ENCODE data around the gene STC2.

Gene STC2

DNA sequence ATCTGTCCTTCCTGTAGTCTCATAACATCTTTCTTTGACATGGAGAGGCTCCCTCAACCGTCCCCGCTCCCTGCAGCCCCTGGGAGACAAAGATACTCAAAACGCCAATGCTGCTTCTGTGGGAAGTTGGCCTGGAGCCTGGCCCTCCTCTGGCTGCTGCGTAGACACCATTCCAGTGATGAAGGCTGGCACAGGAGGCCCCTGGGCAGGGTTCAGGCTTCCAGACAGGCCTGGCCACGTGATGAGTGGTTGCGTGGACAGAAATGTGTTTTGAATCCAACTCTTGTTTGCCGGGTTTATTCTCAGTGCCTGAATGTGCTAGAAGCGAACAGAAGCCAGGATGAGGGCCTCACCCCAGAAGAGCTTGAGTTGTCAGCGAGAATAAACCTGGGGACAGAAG is 50.0 kb downstream of the STC2 start:
- no peak overlapping the region for H3K27ac ChIP-seq (replicated peaks)
- DNase-seq (ENCODE audit: low read depth in 1 of 2, low spot score in 1 of 2), result no peak

GRCh38 chr5:173274771-173275170 is 53.4 kb downstream of the STC2 start:
- DNase-seq (ENCODE audit: low read depth in 1 of 2, low spot score in 1 of 2), result no peak
- no peak for TF ChIP-seq POLR2AphosphoS5 (IDR thresholded peaks at IDR 0.05; ENCODE audit: low read depth)
- Histone ChIP-seq H3K4me3 (replicated peaks; ENCODE audit: insufficient read depth, low read length) (no peak overlapping the region), H3K27me3 (ENCODE audit: insufficient read depth, poor library complexity, severe bottlenecking) (no peaks in the 10 kb centered on the region), H3K27ac (replicated peaks) (no peak overlapping the region)

More for the DNA sequence above, 50.0 kb downstream of the STC2 start:
- TF ChIP-seq CTCF (IDR thresholded peaks at IDR 0.05; ENCODE audit: insufficient read depth, low read length), result no peak
- no peak for TF ChIP-seq POLR2AphosphoS5 (IDR thresholded peaks at IDR 0.05; ENCODE audit: low read depth)
- no peak for TF ChIP-seq GABPA (IDR thresholded peaks at IDR 0.05; ENCODE audit: low read depth)
- TF ChIP-seq, protein P1, sequence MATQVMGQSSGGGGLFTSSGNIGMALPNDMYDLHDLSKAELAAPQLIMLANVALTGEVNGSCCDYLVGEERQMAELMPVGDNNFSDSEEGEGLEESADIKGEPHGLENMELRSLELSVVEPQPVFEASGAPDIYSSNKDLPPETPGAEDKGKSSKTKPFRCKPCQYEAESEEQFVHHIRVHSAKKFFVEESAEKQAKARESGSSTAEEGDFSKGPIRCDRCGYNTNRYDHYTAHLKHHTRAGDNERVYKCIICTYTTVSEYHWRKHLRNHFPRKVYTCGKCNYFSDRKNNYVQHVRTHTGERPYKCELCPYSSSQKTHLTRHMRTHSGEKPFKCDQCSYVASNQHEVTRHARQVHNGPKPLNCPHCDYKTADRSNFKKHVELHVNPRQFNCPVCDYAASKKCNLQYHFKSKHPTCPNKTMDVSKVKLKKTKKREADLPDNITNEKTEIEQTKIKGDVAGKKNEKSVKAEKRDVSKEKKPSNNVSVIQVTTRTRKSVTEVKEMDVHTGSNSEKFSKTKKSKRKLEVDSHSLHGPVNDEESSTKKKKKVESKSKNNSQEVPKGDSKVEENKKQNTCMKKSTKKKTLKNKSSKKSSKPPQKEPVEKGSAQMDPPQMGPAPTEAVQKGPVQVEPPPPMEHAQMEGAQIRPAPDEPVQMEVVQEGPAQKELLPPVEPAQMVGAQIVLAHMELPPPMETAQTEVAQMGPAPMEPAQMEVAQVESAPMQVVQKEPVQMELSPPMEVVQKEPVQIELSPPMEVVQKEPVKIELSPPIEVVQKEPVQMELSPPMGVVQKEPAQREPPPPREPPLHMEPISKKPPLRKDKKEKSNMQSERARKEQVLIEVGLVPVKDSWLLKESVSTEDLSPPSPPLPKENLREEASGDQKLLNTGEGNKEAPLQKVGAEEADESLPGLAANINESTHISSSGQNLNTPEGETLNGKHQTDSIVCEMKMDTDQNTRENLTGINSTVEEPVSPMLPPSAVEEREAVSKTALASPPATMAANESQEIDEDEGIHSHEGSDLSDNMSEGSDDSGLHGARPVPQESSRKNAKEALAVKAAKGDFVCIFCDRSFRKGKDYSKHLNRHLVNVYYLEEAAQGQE (IDR thresholded peaks at IDR 0.05; ENCODE audit: insufficient replicate concordance, low read depth), result no peak
- TF ChIP-seq SPI1 (IDR thresholded peaks at IDR 0.05; ENCODE audit: borderline replicate concordance, low read depth), result no peak
- H3K27me3 ChIP-seq (ENCODE audit: insufficient read depth, poor library complexity, severe bottlenecking), result peaks cover 2% of the 10 kb centered on the region
- no peak overlapping the region for H3K4me3 ChIP-seq (replicated peaks; ENCODE audit: insufficient read depth, low read length)

DNA sequence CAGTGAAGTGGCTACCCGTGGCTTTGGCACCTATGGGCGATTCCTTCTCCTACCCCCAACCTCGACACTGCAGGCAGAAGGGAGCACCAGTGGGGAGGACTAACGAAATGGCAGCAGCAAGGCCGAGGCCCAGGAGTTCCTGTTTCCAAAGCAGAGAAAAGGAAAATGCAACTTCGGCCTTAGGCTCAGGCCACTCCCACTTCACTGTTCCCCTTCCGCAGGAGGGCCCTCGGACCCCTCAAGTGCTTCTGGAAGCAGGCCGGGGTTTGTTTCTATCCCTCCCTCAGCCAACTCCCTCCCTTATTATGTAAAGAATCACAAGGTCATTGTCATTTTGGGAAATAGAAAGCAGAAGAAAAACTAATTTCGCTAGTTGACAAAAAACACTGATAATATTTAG is 56.8 kb downstream of the STC2 start:
- no peaks in the 10 kb centered on the region for H3K27me3 ChIP-seq (ENCODE audit: insufficient read depth, poor library complexity, severe bottlenecking)
- no peak for TF ChIP-seq GABPA (IDR thresholded peaks at IDR 0.05; ENCODE audit: low read depth)
- no peak for TF ChIP-seq SPI1 (IDR thresholded peaks at IDR 0.05; ENCODE audit: borderline replicate concordance, low read depth)
- TF ChIP-seq POLR2AphosphoS5 (IDR thresholded peaks at IDR 0.05; ENCODE audit: low read depth), result no peak
- TF ChIP-seq, protein P1 (IDR thresholded peaks at IDR 0.05; ENCODE audit: insufficient replicate concordance, low read depth), result no peak
- no peak for TF ChIP-seq CTCF (IDR thresholded peaks at IDR 0.05; ENCODE audit: insufficient read depth, low read length)
- no peak for DNase-seq (ENCODE audit: low read depth in 1 of 2, low spot score in 1 of 2)

DNA sequence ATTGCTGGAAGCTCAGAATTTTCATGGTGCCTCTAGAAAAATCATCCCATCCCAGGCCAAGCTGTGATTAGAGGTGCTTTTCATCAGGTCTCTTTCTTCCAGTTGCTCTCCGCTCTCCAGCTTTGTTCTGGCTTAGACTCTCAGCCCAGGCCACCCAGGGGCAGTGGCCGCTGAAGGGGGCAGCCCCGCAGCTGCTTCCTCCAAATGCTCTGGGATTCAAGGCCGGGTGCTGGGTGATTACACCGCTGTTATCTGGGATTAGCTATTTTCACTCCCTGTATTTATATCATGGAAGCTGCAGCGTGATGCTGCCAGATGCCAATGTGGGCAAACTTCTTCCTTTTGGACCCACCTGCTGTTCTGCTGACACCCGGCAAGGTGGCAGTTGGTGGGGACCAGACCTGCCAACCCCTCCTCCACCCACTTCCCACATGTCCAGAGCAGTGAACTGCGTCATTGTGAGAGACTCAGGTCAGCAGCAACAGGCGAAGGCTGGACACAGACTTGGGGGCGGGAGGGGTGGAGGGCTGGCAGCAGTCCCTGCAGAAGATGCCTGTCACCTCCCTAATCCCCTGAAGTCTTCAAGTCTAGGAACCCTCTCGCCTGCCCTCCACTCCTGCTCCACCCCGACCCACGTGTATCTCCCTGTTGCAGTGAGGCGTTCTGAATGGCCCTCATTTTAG is 59.3 kb downstream of the STC2 start:
- Histone ChIP-seq H3K27me3 (ENCODE audit: insufficient read depth, poor library complexity, severe bottlenecking) (peaks cover 2% of the 10 kb centered on the region), H3K4me3 (replicated peaks; ENCODE audit: insufficient read depth, low read length) (no peak overlapping the region), H3K27ac (replicated peaks) (no peak overlapping the region)
- DNase-seq (ENCODE audit: low read depth in 1 of 2, low spot score in 1 of 2), result no peak
- TF ChIP-seq, protein P1 (IDR thresholded peaks at IDR 0.05; ENCODE audit: insufficient replicate concordance, low read depth), result no peak
- TF ChIP-seq SPI1 (IDR thresholded peaks at IDR 0.05; ENCODE audit: borderline replicate concordance, low read depth) (no peak), CTCF (IDR thresholded peaks at IDR 0.05; ENCODE audit: insufficient read depth, low read length) (no peak)

More for the DNA sequence above, 56.8 kb downstream of the STC2 start:
- no peak overlapping the region for H3K4me3 ChIP-seq (replicated peaks; ENCODE audit: insufficient read depth, low read length)
- no peak overlapping the region for H3K27ac ChIP-seq (replicated peaks)

Measured in HL-60 (cell line).